H1 (cell line): ENCODE measurements around the gene ZNF248. TPM values are rescaled to one million over a fixed set of nuclear protein-coding genes. Genes with fewer than 3 reads are reported as not detected.

ENCODE experiments used
- CTCF ChIA-PET: fragments of 300-600 bp; sonication (Branson Sonifier 250); formaldehyde crosslinking; loops from one replicate; lab custom pipeline; 2021; ENCODE audit not compliant: partially characterized antibody; lab: Charles Lee
- POLR2A ChIA-PET: fragments of 300-600 bp; sonication (Branson Sonifier 250); formaldehyde crosslinking; loops from one replicate; lab custom pipeline; 2021; ENCODE audit warnings: inconsistent platforms; ENCODE audit not compliant: partially characterized antibody; lab: Charles Lee
- DNase-seq, 2 experiments: peaks; one replicate each; pipeline versions ENCODE4 v3.0.0 to v3.0.0-alpha.2; 2010 to 2022; ENCODE audit warnings: low spot score in 2 of 2, low read depth in 1 of 2, mixed read lengths in 1 of 2
- FAIRE-seq: peaks from 2 replicates; lab custom pipeline; 2011; peaks lifted over from hg19 to GRCh38; lab: Jason Lieb, UNC
- H2AFZ ChIP-seq: 2 replicates; pipeline ENCODE4 v1.8.1; 2012; ENCODE audit warnings: low read length, inconsistent platforms
- H2AK5ac ChIP-seq: 2 replicates; pipeline ENCODE4 v1.6.1; 2013; ENCODE audit warnings: low read depth, low read length
- H2BK120ac ChIP-seq: replicated peaks from 2 replicates; pipeline ENCODE3; 2013; ENCODE audit warnings: low read depth, low read length, inconsistent platforms
- H2BK12ac ChIP-seq: 2 replicates; pipeline ENCODE4 v1.6.1; 2013; ENCODE audit warnings: low read depth, low read length
- H2BK15ac ChIP-seq: 2 replicates; pipeline ENCODE4 v1.6.1; 2013; ENCODE audit warnings: low read length
- H2BK20ac ChIP-seq: 2 replicates; pipeline ENCODE4 v1.6.1; 2013; ENCODE audit warnings: low read length
- H2BK5ac ChIP-seq: 2 replicates; pipeline ENCODE4 v1.6.1; 2013; ENCODE audit warnings: low read depth, low read length
- H3K14ac ChIP-seq: 2 replicates; pipeline ENCODE4 v1.6.1; 2013; ENCODE audit warnings: inconsistent platforms; ENCODE audit not compliant: insufficient read length
- H3K18ac ChIP-seq: 2 replicates; pipeline ENCODE4 v1.6.1; 2013; ENCODE audit warnings: low read length; ENCODE audit errors: extremely low read depth
- H3K23ac ChIP-seq: 2 replicates; pipeline ENCODE4 v1.6.1; 2013; ENCODE audit warnings: inconsistent platforms; ENCODE audit not compliant: insufficient read length
- H3K23me2 ChIP-seq: 2 replicates; pipeline ENCODE4 v1.6.1; 2013; ENCODE audit warnings: low read depth, low read length
- H3K27ac ChIP-seq: 2 replicates; pipeline ENCODE4 v1.6.1; 2011; ENCODE audit warnings: low read depth, low read length, inconsistent platforms
- H3K27me3 ChIP-seq, 4 experiments: replicated peaks in 1 of 4; 1 replicate in 1 of 4; 2 replicates in 3 of 4; pipeline versions ENCODE4 v1.6.1 to v1.8.1; 2011 to 2013; ENCODE audit warnings: low read length in 3 of 4, mild to moderate bottlenecking in 3 of 4, inconsistent platforms in 2 of 4, mixed read lengths in 2 of 4, moderate library complexity in 1 of 4; ENCODE audit not compliant: control insufficient read depth in 3 of 4, insufficient read depth in 3 of 4; ENCODE audit errors: extremely low read depth in 1 of 4
- H3K36me3 ChIP-seq, 4 experiments: 2 replicates each; pipeline versions ENCODE4 v1.6.1 to v1.8.1; 2011 to 2013; ENCODE audit warnings: mild to moderate bottlenecking in 4 of 4, low read length in 3 of 4, moderate library complexity in 2 of 4, control low read depth in 1 of 4, inconsistent platforms in 1 of 4; ENCODE audit not compliant: insufficient read depth in 4 of 4, control insufficient read depth in 2 of 4
- H3K4ac ChIP-seq: replicated peaks from 2 replicates; pipeline ENCODE3; 2013; ENCODE audit warnings: low read length, low read depth, mixed read lengths, inconsistent platforms; ENCODE audit not compliant: insufficient read length
- H3K4me1 ChIP-seq, 4 experiments: replicated peaks in 1 of 4; 1 replicate in 1 of 4; 2 replicates in 3 of 4; pipeline versions ENCODE4 v1.6.1 to v1.8.1; 2011 to 2013; ENCODE audit warnings: low read length in 3 of 4, inconsistent platforms in 2 of 4, mixed read lengths in 1 of 4; ENCODE audit not compliant: insufficient read depth in 4 of 4, control insufficient read depth in 3 of 4
- H3K4me2 ChIP-seq, 2 experiments: 2 replicates each; pipeline versions ENCODE4 v1.6.1 to v1.8.1; 2011 to 2013; ENCODE audit warnings: low read depth in 2 of 2, low read length in 2 of 2, control low read depth in 1 of 2, inconsistent platforms in 1 of 2, mild to moderate bottlenecking in 1 of 2; ENCODE audit not compliant: insufficient read depth in 1 of 2
- H3K4me3 ChIP-seq, 4 experiments: fragments of 200-600, 300-600 bp in 1 of 4; sonication (generic), shearing (Covaris generic), sonication (Bioruptor Twin) in 1 of 4; 2 replicates each; pipeline versions ENCODE4 v1.5.1 to v1.8.1; 2011 to 2016; ENCODE audit warnings: low read length in 4 of 4, low read depth in 3 of 4, control low read depth in 2 of 4, inconsistent platforms in 2 of 4, mild to moderate bottlenecking in 2 of 4, mixed read lengths in 1 of 4, moderate library complexity in 1 of 4; ENCODE audit not compliant: insufficient read depth in 2 of 4; ENCODE audit errors: extremely low read depth in 1 of 4
- H3K56ac ChIP-seq: replicated peaks from 2 replicates; pipeline ENCODE3; 2013; ENCODE audit warnings: low read depth, mild to moderate bottlenecking, mixed read lengths, low read length, inconsistent platforms; ENCODE audit not compliant: insufficient read length
- H3K79me1 ChIP-seq: 2 replicates; pipeline ENCODE4 v1.6.1; 2013; ENCODE audit warnings: low read depth, low read length, control low read depth
- H3K79me2 ChIP-seq, 2 experiments: 2 replicates each; pipeline versions ENCODE4 v1.6.1 to v1.8.1; 2012 to 2013; ENCODE audit warnings: low read length in 2 of 2, mild to moderate bottlenecking in 2 of 2, inconsistent platforms in 1 of 2; ENCODE audit not compliant: insufficient read depth in 2 of 2, control insufficient read depth in 1 of 2
- H3K9ac ChIP-seq, 4 experiments: replicated peaks in 1 of 4; 1 replicate in 1 of 4; 2 replicates in 3 of 4; pipeline versions ENCODE4 v1.6.1 to v1.8.1; 2011 to 2013; ENCODE audit warnings: low read depth in 3 of 4, low read length in 3 of 4, control low read depth in 2 of 4, mild to moderate bottlenecking in 2 of 4, moderate library complexity in 2 of 4, inconsistent platforms in 1 of 4; ENCODE audit errors: extremely low read depth in 1 of 4
- H3K9me3 ChIP-seq, 2 experiments: 2 replicates each; pipeline versions ENCODE4 v1.6.1 to v1.8.1; 2012 to 2013; ENCODE audit warnings: mild to moderate bottlenecking in 2 of 2, moderate library complexity in 2 of 2, control low read depth in 1 of 2, inconsistent platforms in 1 of 2, low read depth in 1 of 2, low read length in 1 of 2, mixed read lengths in 1 of 2; ENCODE audit not compliant: insufficient read depth in 2 of 2
- H4K20me1 ChIP-seq, 2 experiments: replicated peaks in 1 of 2; 2 replicates each; pipeline versions ENCODE3 to v1.8.1; 2011 to 2013; ENCODE audit warnings: inconsistent platforms in 2 of 2, low read length in 2 of 2, mild to moderate bottlenecking in 1 of 2; ENCODE audit not compliant: insufficient read depth in 2 of 2, control insufficient read depth in 1 of 2
- H4K5ac ChIP-seq: 2 replicates; pipeline ENCODE4 v1.6.1; 2013; ENCODE audit warnings: low read length, low read depth, mixed read lengths, inconsistent platforms; ENCODE audit not compliant: insufficient read length
- H4K8ac ChIP-seq: 2 replicates; pipeline ENCODE4 v1.8.0; 2013; ENCODE audit warnings: mild to moderate bottlenecking, moderate library complexity, low read length, inconsistent platforms; ENCODE audit not compliant: insufficient read depth; ENCODE audit errors: extremely low read depth
- H4K91ac ChIP-seq: replicated peaks from 2 replicates; pipeline ENCODE3; 2013; ENCODE audit warnings: low read length, mixed read lengths, inconsistent platforms; ENCODE audit not compliant: insufficient read length
- CEBPB ChIP-seq: IDR thresholded peaks from 2 replicates; pipeline ENCODE4 v1.6.1; 2012; ENCODE audit warnings: low read depth, low read length
- EGR1 ChIP-seq: IDR thresholded peaks from 2 replicates; pipeline ENCODE4 v1.6.1; 2011; ENCODE audit warnings: low read depth, low read length, borderline replicate concordance
- GABPA ChIP-seq: IDR thresholded peaks from 2 replicates; pipeline ENCODE4 v1.6.1; 2011; ENCODE audit warnings: mild to moderate bottlenecking, low read length, moderate library complexity, borderline replicate concordance; ENCODE audit not compliant: insufficient read depth
- KDM1A ChIP-seq: fragments of 200-600, 300-600 bp; sonication (generic); IDR thresholded peaks from 2 replicates; pipeline ENCODE4 v1.7.1; 2016; ENCODE audit warnings: mild to moderate bottlenecking, low read length, borderline replicate concordance
- WGBS, 2 experiments: shearing (Covaris generic) in 1 of 2; methylation state at CpG; one replicate each; pipeline versions ENCODE4 v1.1.6 to v1.1.7; 2013 to 2015; ENCODE audit warnings: low lambda C conversion rate in 2 of 2, mixed read lengths in 2 of 2, inconsistent platforms in 1 of 2, low coverage in 1 of 2, missing lambda C conversion rate in 1 of 2; ENCODE audit not compliant: insufficient replicate concordance in 2 of 2, insufficient coverage in 1 of 2, insufficient read length in 1 of 2; ENCODE audit errors: extremely low coverage in 1 of 2, missing lambda C conversion rate in 1 of 2; 5-methylcytosine and 5-hydroxymethylcytosine counted together
- polyA plus RNA-seq, 7 experiments: library from polyadenylated mRNA; depleted of rRNA in 3 of 7; stranded (reverse) in 5 of 7; unstranded in 2 of 7; fragments of >200 nt in 5 of 7; fragments of 200-250 nt in 2 of 7; gene quantifications; 1 replicate in 5 of 7; 2 replicates in 1 of 7; 4 replicates in 1 of 7; pipeline versions ENCODE4 v1.2.1 to v1.2.3, GENCODE V29; 2011 to 2013; ENCODE audit warnings: missing spikeins in 2 of 7, mixed read lengths in 2 of 7
- total RNA-seq: library from RNA; stranded (reverse); fragmentation: NEBNext Ultra II Directional; extraction: Animal tissue kit (Norgen Biotek cat#: 25700); gene quantifications from 2 replicates; pipeline ENCODE4 v1.2.1, GENCODE V29; 2021
- TF ChIP-seq, protein P1 (sequence below): IDR thresholded peaks from 2 replicates; pipeline ENCODE4 v1.6.1; 2012; ENCODE audit warnings: inconsistent platforms

Gene ZNF248
- total and polyA plus RNA-seq, 2 of the 8 experiments (the other 6 are each of a cell fraction or from before 2014, with no cell fraction given), result 9.1 TPM; not detected in 1

DNA sequence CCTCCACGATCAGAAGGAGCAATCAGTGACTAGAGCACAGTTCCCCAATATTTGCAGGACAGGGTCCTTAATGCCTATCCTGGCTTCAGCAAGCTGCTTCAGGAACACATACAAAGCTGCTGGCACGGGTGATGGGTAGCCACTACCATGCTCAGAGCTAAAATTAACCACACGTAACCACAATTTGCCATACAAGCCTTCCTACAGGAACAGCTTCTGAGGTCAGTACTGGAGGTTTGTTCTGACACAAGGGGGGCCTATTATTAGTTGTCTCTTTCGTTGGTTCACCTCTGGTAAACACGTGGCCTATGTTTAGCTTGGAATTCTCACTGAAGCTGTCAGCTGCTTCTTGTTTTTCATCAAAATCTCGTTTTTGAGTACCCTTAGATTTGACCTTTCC, 41.1 kb downstream of the ZNF248 start:
- no peak overlapping the region for H3K18ac ChIP-seq
- no peak overlapping the region for H3K9ac ChIP-seq
- H3K79me1 ChIP-seq, result no peaks in the 10 kb centered on the region
- no peak overlapping the region for H2BK20ac ChIP-seq
- no peak overlapping the region for H3K4me2 ChIP-seq
- no peaks in the 10 kb centered on the region for H3K23me2 ChIP-seq
- no peak overlapping the region for H2AFZ ChIP-seq
- CTCF ChIA-PET, result no interaction called here
- no peak overlapping the region for H2BK5ac ChIP-seq
- H3K23ac ChIP-seq, result no peak overlapping the region
- H3K56ac ChIP-seq, result no peak overlapping the region
- H2BK15ac ChIP-seq, result no peak overlapping the region
- no peaks in the 10 kb centered on the region for H3K27me3 ChIP-seq
- FAIRE-seq, result no peak
- no peak overlapping the region for H2AK5ac ChIP-seq
- H2BK120ac ChIP-seq, result no peak overlapping the region
- DNase-seq, result no peak
- peaks cover 72 to 83% of the 10 kb centered on the region in 2 experiments for H3K9me3 ChIP-seq
- no peaks in the 10 kb centered on the region for H4K20me1 ChIP-seq
- H3K27ac ChIP-seq, result no peak overlapping the region
- no peaks in the 10 kb centered on the region for H3K79me2 ChIP-seq
- no peaks in the 10 kb centered on the region for H3K4me1 ChIP-seq
- H3K14ac ChIP-seq, result no peak overlapping the region
- H3K36me3 ChIP-seq, result no peaks in the 10 kb centered on the region
- POLR2A ChIA-PET, result no interaction called here
- no peak overlapping the region for H4K91ac ChIP-seq
- H2BK12ac ChIP-seq, result no peak overlapping the region
- 66% methylated on average over 6 of the region's 6 CpGs; no CpG with 5 or more reads in 1 of the 2 experiments for WGBS, 2 experiments
- H3K4me3 ChIP-seq, result no peak overlapping the region
- H3K4ac ChIP-seq, result no peak overlapping the region
- no peak overlapping the region for H4K8ac ChIP-seq
- H4K5ac ChIP-seq, result no peak overlapping the region
- no peak for TF ChIP-seq EGR1
- TF ChIP-seq CEBPB, result no peak
- no peak for TF ChIP-seq GABPA
- TF ChIP-seq KDM1A, result no peak
- TF ChIP-seq, protein P1, sequence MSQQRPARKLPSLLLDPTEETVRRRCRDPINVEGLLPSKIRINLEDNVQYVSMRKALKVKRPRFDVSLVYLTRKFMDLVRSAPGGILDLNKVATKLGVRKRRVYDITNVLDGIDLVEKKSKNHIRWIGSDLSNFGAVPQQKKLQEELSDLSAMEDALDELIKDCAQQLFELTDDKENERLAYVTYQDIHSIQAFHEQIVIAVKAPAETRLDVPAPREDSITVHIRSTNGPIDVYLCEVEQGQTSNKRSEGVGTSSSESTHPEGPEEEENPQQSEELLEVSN, result no peak
